Lower lobe of right lung (tissue), 2 donors: Measurements from ENCODE around the gene DARS1. TPM values are rescaled to one million over a fixed set of nuclear protein-coding genes. Genes with fewer than 3 reads are reported as not detected.

ENCODE experiments used
- ATAC-seq, 2 donors: fragments of 200-7000 bp; cut with Tn5 transposase; one replicate each; pipeline ENCODE4 v1.9.1; 2020 to 2022; ENCODE audit warnings: mild to moderate bottlenecking in 2 of 2, moderate library complexity in 2 of 2
- DNase-seq: peaks from one replicate; pipeline ENCODE4 v3.0.0-alpha.2; 2020
- H3K27ac ChIP-seq: fragments of 200-600 bp; one replicate; pipeline ENCODE4 v1.8.0; 2022
- H3K27me3 ChIP-seq: fragments of 200-600 bp; one replicate; pipeline ENCODE4 v1.8.0; 2022; ENCODE audit warnings: low read depth
- H3K36me3 ChIP-seq: fragments of 200-600 bp; one replicate; pipeline ENCODE4 v1.8.0; 2022; ENCODE audit warnings: mild to moderate bottlenecking
- H3K4me1 ChIP-seq: fragments of 200-600 bp; one replicate; pipeline ENCODE4 v1.8.0; 2022
- H3K4me3 ChIP-seq: fragments of 200-600 bp; one replicate; pipeline ENCODE4 v1.8.0; 2022; ENCODE audit warnings: mild to moderate bottlenecking
- H3K9me3 ChIP-seq: fragments of 200-600 bp; one replicate; pipeline ENCODE4 v1.8.0; 2022
- CTCF ChIP-seq: fragments of 200-600 bp; IDR thresholded peaks from one replicate; pipeline ENCODE4 v1.8.0; 2022; ENCODE audit warnings: antibody characterized with exemption, mild to moderate bottlenecking
- intact Hi-C: fragments of 100-400 bp; cut with DNase I; formaldehyde crosslinking; loops from one replicate; pipeline ENCODE4 v1.11.0; 2022
- total RNA-seq: library from RNA; stranded (reverse); fragmentation: NEBNext Ultra II Directional; extraction: Animal tissue kit (Norgen Biotek cat#: 25700); gene quantifications from one replicate; pipeline ENCODE4 v1.2.1, GENCODE V29; 2021
- donor health status: DM: no; HTN: yes; CAD: no; lungs with severe emphysema.

The DARS1 gene
- total RNA-seq, 1 donor from 2014 or later: 50.0 TPM

GRCh38 chr2:136024616-136025015 lies 39.2 kb upstream of the DARS1 start:
- TF ChIP-seq CTCF: no peak
- H3K4me3 ChIP-seq: no peak overlapping the region
- H3K9me3 ChIP-seq: no peaks in the 10 kb centered on the region
- DNase-seq (no peak), ATAC-seq (no peak)
- no peaks in the 10 kb centered on the region for H3K27me3 ChIP-seq
- no peak overlapping the region for H3K27ac ChIP-seq
- intact Hi-C loops: no loop called here
- no peaks in the 10 kb centered on the region for H3K36me3 ChIP-seq
- peaks cover 29% of the 10 kb centered on the region for H3K4me1 ChIP-seq

GRCh38 chr2:136024185-136024584 lies 38.8 kb upstream of the DARS1 start:
- no peaks in the 10 kb centered on the region for H3K27me3 ChIP-seq
- no peak for TF ChIP-seq CTCF
- intact Hi-C loops: no loop called here
- no peak overlapping the region for H3K4me3 ChIP-seq
- H3K4me1 ChIP-seq: peaks cover 32% of the 10 kb centered on the region
- no peaks in the 10 kb centered on the region for H3K36me3 ChIP-seq
- no peak overlapping the region for H3K27ac ChIP-seq
- DNase-seq: no peak
- ATAC-seq: no peak
- no peaks in the 10 kb centered on the region for H3K9me3 ChIP-seq

GRCh38 chr2:136023416-136023815 lies 38.0 kb upstream of the DARS1 start:
- no peak for TF ChIP-seq CTCF
- peaks cover 32% of the 10 kb centered on the region for H3K4me1 ChIP-seq
- H3K4me3 ChIP-seq: no peak overlapping the region
- H3K36me3 ChIP-seq: no peaks in the 10 kb centered on the region
- intact Hi-C loops: no loop called here
- H3K9me3 ChIP-seq: no peaks in the 10 kb centered on the region
- no peak for DNase-seq
- no peak overlapping the region for H3K27ac ChIP-seq
- H3K27me3 ChIP-seq: no peaks in the 10 kb centered on the region
- ATAC-seq: no peak

GRCh38 chr2:136022396-136023146 lies 37.1 kb upstream of the DARS1 start:
- peaks cover 32% of the 10 kb centered on the region for H3K4me1 ChIP-seq
- no peak overlapping the region for H3K4me3 ChIP-seq
- DNase-seq: no peak
- no peaks in the 10 kb centered on the region for H3K36me3 ChIP-seq
- H3K27me3 ChIP-seq: no peaks in the 10 kb centered on the region
- H3K27ac ChIP-seq: no peak overlapping the region
- TF ChIP-seq CTCF: no peak
- intact Hi-C loops: no loop called here
- H3K9me3 ChIP-seq: no peaks in the 10 kb centered on the region
- ATAC-seq: peak; percentile 47 to 51

GRCh38 chr2:136021976-136022375 lies 36.5 kb upstream of the DARS1 start:
- Histone ChIP-seq H3K4me1 (peaks cover 32% of the 10 kb centered on the region), H3K27ac (no peak overlapping the region)
- TF ChIP-seq CTCF: no peak

More at GRCh38 chr2:136021976-136022375, 36.5 kb upstream of the DARS1 start:
- Histone ChIP-seq H3K27me3 (no peaks in the 10 kb centered on the region), H3K36me3 (no peaks in the 10 kb centered on the region), H3K4me3 (no peak overlapping the region), H3K9me3 (no peaks in the 10 kb centered on the region)
- DNase-seq: no peak
- intact Hi-C loops: no loop called here
- no peak for ATAC-seq
